Measurements from ENCODE around the gene SV2C. TPM values are rescaled to one million over a fixed set of nuclear protein-coding genes. Genes with fewer than 3 reads are reported as not detected.

The SV2C gene
- total and polyA plus RNA-seq, 10 of the 15 experiments (the other 5 are each of a cell fraction or from before 2014, with no cell fraction given): under 0.01 to 1.1 (median 0.63) TPM

- H3K79me2 ChIP-seq (ENCODE audit: control insufficient read depth, insufficient read depth, low read length): no peaks in the 10 kb centered on the region
- no peak overlapping the region for H3K27ac ChIP-seq (ENCODE audit: control insufficient read depth, insufficient read depth)
- DNase-seq (ENCODE audit: low read depth, low spot score) (no peak), ATAC-seq (no peak), FAIRE-seq (no peak)
- H3K4me2 ChIP-seq (ENCODE audit: control insufficient read depth, insufficient read depth): no peak overlapping the region
- ChIA-PET POLR2A (no interaction called here), RAD21 (ENCODE audit: unreplicated experiment) (no interaction called here), CTCF (interaction anchor here (1.4 kb wide), 1 partner anchor 51 kb away, joined by 3 read pairs; no protein-coding TSS in a partner anchor), SMC1A (ENCODE audit: uncharacterized antibody, unreplicated experiment) (no interaction called here)
- no TSS peak for BruUV-seq (replicated peaks)
- H3K9ac ChIP-seq (ENCODE audit: control insufficient read depth, insufficient read depth, low read length): no peak overlapping the region
- H3K27me3 ChIP-seq (replicated peaks in 1 of 2; ENCODE audit: control insufficient read depth in 2 of 2, insufficient read depth in 2 of 2, low read length in 1 of 2): no peaks in the 10 kb centered on the region
- no peak overlapping the region for H3K4me3 ChIP-seq
- TF ChIP-seq KLF5 (IDR thresholded peaks at IDR 0.05; ENCODE audit: partially characterized antibody) (no peak), ZNF622 (IDR thresholded peaks at IDR 0.05) (no peak), ASH2L (IDR thresholded peaks at IDR 0.05; ENCODE audit: borderline replicate concordance, low read depth) (no peak), CBFB (IDR thresholded peaks at IDR 0.05; ENCODE audit: low read depth) (no peak)
- WGBS (ENCODE audit: insufficient coverage, insufficient replicate concordance, low lambda C conversion rate, missing lambda C conversion rate): 39% methylated on average over 2 of the region's 2 CpGs
- H3K9me3 ChIP-seq (replicated peaks; ENCODE audit: control insufficient read depth, insufficient read depth, low read length): no peaks in the 10 kb centered on the region
- no peak overlapping the region for H2AFZ ChIP-seq (ENCODE audit: control insufficient read depth, low read depth, low read length)
- no peaks in the 10 kb centered on the region for H4K20me1 ChIP-seq (ENCODE audit: control insufficient read depth, insufficient read depth)
- H3K36me3 ChIP-seq (ENCODE audit: control insufficient read depth in 2 of 2, insufficient read depth in 2 of 2, low read length in 1 of 2): no peaks in the 10 kb centered on the region
- intact Hi-C loops (cut with micrococcal nuclease; ENCODE audit: unreplicated experiment): no loop called here
- in situ Hi-C loops (cut with MboI): no loop called here
- H3K4me1 ChIP-seq (ENCODE audit: control insufficient read depth, insufficient read depth, low read length): no peaks in the 10 kb centered on the region
Measured at GRCh38 chr5:76196886-76197489, 113.8 kb downstream of the SV2C start.

GRCh38 chr5:76197726-76198125, 114.5 kb downstream of the SV2C start:
- Histone ChIP-seq H4K20me1 (ENCODE audit: control insufficient read depth, insufficient read depth) (no peaks in the 10 kb centered on the region), H3K27ac (ENCODE audit: control insufficient read depth, insufficient read depth) (no peak overlapping the region), H3K79me2 (ENCODE audit: control insufficient read depth, insufficient read depth, low read length) (no peaks in the 10 kb centered on the region), H3K4me3 (no peak overlapping the region), H3K9ac (ENCODE audit: control insufficient read depth, insufficient read depth, low read length) (no peak overlapping the region), H3K36me3 (ENCODE audit: control insufficient read depth in 2 of 2, insufficient read depth in 2 of 2, low read length in 1 of 2) (no peaks in the 10 kb centered on the region), H3K4me1 (ENCODE audit: control insufficient read depth, insufficient read depth, low read length) (no peaks in the 10 kb centered on the region), H3K9me3 (replicated peaks; ENCODE audit: control insufficient read depth, insufficient read depth, low read length) (no peaks in the 10 kb centered on the region), H3K4me2 (ENCODE audit: control insufficient read depth, insufficient read depth) (no peak overlapping the region), H2AFZ (ENCODE audit: control insufficient read depth, low read depth, low read length) (no peak overlapping the region), H3K27me3 (replicated peaks in 1 of 2; ENCODE audit: control insufficient read depth in 2 of 2, insufficient read depth in 2 of 2, low read length in 1 of 2) (no peaks in the 10 kb centered on the region)
- in situ Hi-C loops (cut with MboI): no loop called here
- CTCF ChIA-PET: interaction anchor here (1.4 kb wide), 1 partner anchor 51 kb away, joined by 3 read pairs; no protein-coding TSS in a partner anchor
- RAD21 ChIA-PET (ENCODE audit: unreplicated experiment): interaction anchor here (1.2 kb wide), 1 partner anchor 10 kb away, joined by 3 read pairs; no protein-coding TSS in a partner anchor
- ATAC-seq: no peak
- WGBS (ENCODE audit: insufficient coverage, insufficient replicate concordance, low lambda C conversion rate, missing lambda C conversion rate): 35% methylated on average over 3 of the region's 3 CpGs
- no TSS peak for BruUV-seq (replicated peaks)
- intact Hi-C loops (cut with micrococcal nuclease; ENCODE audit: unreplicated experiment): no loop called here
- SMC1A ChIA-PET (ENCODE audit: uncharacterized antibody, unreplicated experiment): no interaction called here
- FAIRE-seq: no peak
- DNase-seq (ENCODE audit: low read depth, low spot score): no peak
- POLR2A ChIA-PET: no interaction called here
- TF ChIP-seq ZSCAN29 (IDR thresholded peaks at IDR 0.05) (no peak), RUNX3 (IDR thresholded peaks at IDR 0.05; ENCODE audit: low read length) (no peak), NFYB (IDR thresholded peaks at IDR 0.05; ENCODE audit: insufficient read depth, low read depth, low read length) (no peak), BMI1 (IDR thresholded peaks at IDR 0.05; ENCODE audit: borderline replicate concordance) (no peak), FOS (IDR thresholded peaks at IDR 0.05; ENCODE audit: borderline replicate concordance, extremely low read depth, insufficient read length) (no peak), CEBPZ (IDR thresholded peaks at IDR 0.05; ENCODE audit: low read depth, low read length) (no peak), HDAC6 (IDR thresholded peaks at IDR 0.05; ENCODE audit: unreplicated experiment) (no peak), ELK1 (IDR thresholded peaks at IDR 0.05; ENCODE audit: low read depth, low read length) (no peak), TCF12 (IDR thresholded peaks at IDR 0.05; ENCODE audit: low read depth, low read length) (no peak), ZNF622 (IDR thresholded peaks at IDR 0.05) (no peak), YBX1 (IDR thresholded peaks at IDR 0.05) (no peak)
